ENCODE results near the gene SLC47A1. TPM values are rescaled to one million over a fixed set of nuclear protein-coding genes. Genes with fewer than 3 reads are reported as not detected.

SLC47A1 gene
- total and polyA plus RNA-seq, 8 donors, result 0.12 to 0.97 (median 0.49) TPM; not detected in 1

GRCh38 chr17:19549746-19550623 lies 16.3 kb downstream of the SLC47A1 start:
- ATAC-seq (no peak), FAIRE-seq (no peak), DNase-seq (no peak)
- 67 to 71% methylated on average over 7 of the region's 7 CpGs for WGBS, 2 donors
- no peaks in the 10 kb centered on the region for H3K27me3 ChIP-seq
- no peaks in the 10 kb centered on the region for H3K36me3 ChIP-seq
- intact Hi-C loops (cut with DNase I), result no loop called here
- H3K4me1 ChIP-seq, result no peaks in the 10 kb centered on the region
- H3K4me3 ChIP-seq, result no peak overlapping the region
- TF ChIP-seq CTCF (IDR thresholded peaks at IDR 0.05), result no peak
- no peak overlapping the region for H3K27ac ChIP-seq
- H3K9me3 ChIP-seq, result no peaks in the 10 kb centered on the region

GRCh38 chr17:19551165-19551564 lies 17.5 kb downstream of the SLC47A1 start:
- Histone ChIP-seq H3K27ac (no peak overlapping the region), H3K4me3 (no peak overlapping the region)

GRCh38 chr17:19551591-19552148 lies 18.0 kb downstream of the SLC47A1 start:
- ATAC-seq (no peak), FAIRE-seq (no peak), DNase-seq (no peak)
- Histone ChIP-seq H3K4me1 (no peaks in the 10 kb centered on the region), H3K27me3 (no peaks in the 10 kb centered on the region), H3K4me3 (no peak overlapping the region), H3K36me3 (no peaks in the 10 kb centered on the region), H3K27ac (no peak overlapping the region), H3K9me3 (no peaks in the 10 kb centered on the region)
- no peak for TF ChIP-seq CTCF (IDR thresholded peaks at IDR 0.05)
- intact Hi-C loops (cut with DNase I), result no loop called here
- WGBS, 2 donors, result 70 to 80% methylated on average over 9 of the region's 9 CpGs

More at GRCh38 chr17:19551165-19551564, 17.5 kb downstream of the SLC47A1 start:
- Histone ChIP-seq H3K4me1 (no peaks in the 10 kb centered on the region), H3K36me3 (no peaks in the 10 kb centered on the region), H3K27me3 (no peaks in the 10 kb centered on the region), H3K9me3 (no peaks in the 10 kb centered on the region)
- intact Hi-C loops (cut with DNase I), result no loop called here
- DNase-seq, result no peak
- ATAC-seq, result peak in 2 of 4 donors; percentile 42 to 46
- 50 to 68% methylated on average over 5 of the region's 5 CpGs for WGBS, 2 donors
- FAIRE-seq, result no peak
- TF ChIP-seq CTCF (IDR thresholded peaks at IDR 0.05), result no peak

GRCh38 chr17:19553036-19553435 lies 19.4 kb downstream of the SLC47A1 start:
- WGBS, 2 donors, result 77 to 78% methylated on average over 7 to 8 of the region's 8 CpGs
- TF ChIP-seq CTCF (IDR thresholded peaks at IDR 0.05), result no peak
- H3K36me3 ChIP-seq, result no peaks in the 10 kb centered on the region
- no peak for FAIRE-seq
- H3K4me1 ChIP-seq, result no peaks in the 10 kb centered on the region
- no peak for ATAC-seq
- no peak overlapping the region for H3K27ac ChIP-seq
- H3K9me3 ChIP-seq, result no peaks in the 10 kb centered on the region
- no peaks in the 10 kb centered on the region for H3K27me3 ChIP-seq
- DNase-seq, result no peak
- intact Hi-C loops (cut with DNase I), result no loop called here
- no peak overlapping the region for H3K4me3 ChIP-seq

- Histone ChIP-seq H3K36me3 (no peaks in the 10 kb centered on the region), H3K4me3 (no peak overlapping the region), H3K4me1 (no peaks in the 10 kb centered on the region), H3K27me3 (no peaks in the 10 kb centered on the region), H3K9me3 (no peaks in the 10 kb centered on the region), H3K27ac (peak overlapping the region in 1 of 4 donors; percentile 33)
- intact Hi-C loops (cut with DNase I), result no loop called here
- peak in 2 of 4 donors; percentile 33 to 35 for ATAC-seq
- DNase-seq, result no peak
- no peak for TF ChIP-seq CTCF (IDR thresholded peaks at IDR 0.05)
- 42 to 48% methylated on average over 9 of the region's 9 CpGs for WGBS, 2 donors
- FAIRE-seq, result no peak
Observed at GRCh38 chr17:19554393-19554792, 20.7 kb downstream of the SLC47A1 start.
